H1 (cell line): ENCODE results near the gene CD48. TPM values are rescaled to one million over a fixed set of nuclear protein-coding genes. Genes with fewer than 3 reads are reported as not detected.
"Not testable (repeated sequence)": the region's sequence is repeated elsewhere in the genome, so short reads cannot be mapped to it uniquely, and the experiment has no call there.

Experiments
- CTCF ChIA-PET: fragments of 300-600 bp; sonication (Branson Sonifier 250); formaldehyde crosslinking; loops from one replicate; lab custom pipeline; 2021; ENCODE audit not compliant: partially characterized antibody; lab: Charles Lee
- POLR2A ChIA-PET: fragments of 300-600 bp; sonication (Branson Sonifier 250); formaldehyde crosslinking; loops from one replicate; lab custom pipeline; 2021; ENCODE audit warnings: inconsistent platforms; ENCODE audit not compliant: partially characterized antibody; lab: Charles Lee
- DNase-seq, 2 experiments: peaks; one replicate each; pipeline versions ENCODE4 v3.0.0 to v3.0.0-alpha.2; 2010 to 2022; ENCODE audit warnings: low spot score in 2 of 2, low read depth in 1 of 2, mixed read lengths in 1 of 2
- FAIRE-seq: peaks from 2 replicates; lab custom pipeline; 2011; peaks lifted over from hg19 to GRCh38; lab: Jason Lieb, UNC
- H2AFZ ChIP-seq: 2 replicates; pipeline ENCODE4 v1.8.1; 2012; ENCODE audit warnings: low read length, inconsistent platforms
- H2AK5ac ChIP-seq: 2 replicates; pipeline ENCODE4 v1.6.1; 2013; ENCODE audit warnings: low read depth, low read length
- H2BK120ac ChIP-seq: replicated peaks from 2 replicates; pipeline ENCODE3; 2013; ENCODE audit warnings: low read depth, low read length, inconsistent platforms
- H2BK12ac ChIP-seq: 2 replicates; pipeline ENCODE4 v1.6.1; 2013; ENCODE audit warnings: low read depth, low read length
- H2BK15ac ChIP-seq: 2 replicates; pipeline ENCODE4 v1.6.1; 2013; ENCODE audit warnings: low read length
- H2BK20ac ChIP-seq: 2 replicates; pipeline ENCODE4 v1.6.1; 2013; ENCODE audit warnings: low read length
- H2BK5ac ChIP-seq: 2 replicates; pipeline ENCODE4 v1.6.1; 2013; ENCODE audit warnings: low read depth, low read length
- H3K14ac ChIP-seq: 2 replicates; pipeline ENCODE4 v1.6.1; 2013; ENCODE audit warnings: inconsistent platforms; ENCODE audit not compliant: insufficient read length
- H3K18ac ChIP-seq: 2 replicates; pipeline ENCODE4 v1.6.1; 2013; ENCODE audit warnings: low read length; ENCODE audit errors: extremely low read depth
- H3K23ac ChIP-seq: 2 replicates; pipeline ENCODE4 v1.6.1; 2013; ENCODE audit warnings: inconsistent platforms; ENCODE audit not compliant: insufficient read length
- H3K23me2 ChIP-seq: 2 replicates; pipeline ENCODE4 v1.6.1; 2013; ENCODE audit warnings: low read depth, low read length
- H3K27ac ChIP-seq: 2 replicates; pipeline ENCODE4 v1.6.1; 2011; ENCODE audit warnings: low read depth, low read length, inconsistent platforms
- H3K27me3 ChIP-seq, 4 experiments: replicated peaks in 1 of 4; 1 replicate in 1 of 4; 2 replicates in 3 of 4; pipeline versions ENCODE4 v1.6.1 to v1.8.1; 2011 to 2013; ENCODE audit warnings: low read length in 3 of 4, mild to moderate bottlenecking in 3 of 4, inconsistent platforms in 2 of 4, mixed read lengths in 2 of 4, moderate library complexity in 1 of 4; ENCODE audit not compliant: control insufficient read depth in 3 of 4, insufficient read depth in 3 of 4; ENCODE audit errors: extremely low read depth in 1 of 4
- H3K36me3 ChIP-seq, 4 experiments: 2 replicates each; pipeline versions ENCODE4 v1.6.1 to v1.8.1; 2011 to 2013; ENCODE audit warnings: mild to moderate bottlenecking in 4 of 4, low read length in 3 of 4, moderate library complexity in 2 of 4, control low read depth in 1 of 4, inconsistent platforms in 1 of 4; ENCODE audit not compliant: insufficient read depth in 4 of 4, control insufficient read depth in 2 of 4
- H3K4ac ChIP-seq: replicated peaks from 2 replicates; pipeline ENCODE3; 2013; ENCODE audit warnings: low read length, low read depth, mixed read lengths, inconsistent platforms; ENCODE audit not compliant: insufficient read length
- H3K4me1 ChIP-seq, 4 experiments: replicated peaks in 1 of 4; 1 replicate in 1 of 4; 2 replicates in 3 of 4; pipeline versions ENCODE4 v1.6.1 to v1.8.1; 2011 to 2013; ENCODE audit warnings: low read length in 3 of 4, inconsistent platforms in 2 of 4, mixed read lengths in 1 of 4; ENCODE audit not compliant: insufficient read depth in 4 of 4, control insufficient read depth in 3 of 4
- H3K4me2 ChIP-seq, 2 experiments: 2 replicates each; pipeline versions ENCODE4 v1.6.1 to v1.8.1; 2011 to 2013; ENCODE audit warnings: low read depth in 2 of 2, low read length in 2 of 2, control low read depth in 1 of 2, inconsistent platforms in 1 of 2, mild to moderate bottlenecking in 1 of 2; ENCODE audit not compliant: insufficient read depth in 1 of 2
- H3K4me3 ChIP-seq, 4 experiments: fragments of 200-600, 300-600 bp in 1 of 4; sonication (generic), shearing (Covaris generic), sonication (Bioruptor Twin) in 1 of 4; 2 replicates each; pipeline versions ENCODE4 v1.5.1 to v1.8.1; 2011 to 2016; ENCODE audit warnings: low read length in 4 of 4, low read depth in 3 of 4, control low read depth in 2 of 4, inconsistent platforms in 2 of 4, mild to moderate bottlenecking in 2 of 4, mixed read lengths in 1 of 4, moderate library complexity in 1 of 4; ENCODE audit not compliant: insufficient read depth in 2 of 4; ENCODE audit errors: extremely low read depth in 1 of 4
- H3K56ac ChIP-seq: replicated peaks from 2 replicates; pipeline ENCODE3; 2013; ENCODE audit warnings: low read depth, mild to moderate bottlenecking, mixed read lengths, low read length, inconsistent platforms; ENCODE audit not compliant: insufficient read length
- H3K79me1 ChIP-seq: 2 replicates; pipeline ENCODE4 v1.6.1; 2013; ENCODE audit warnings: low read depth, low read length, control low read depth
- H3K79me2 ChIP-seq, 2 experiments: 2 replicates each; pipeline versions ENCODE4 v1.6.1 to v1.8.1; 2012 to 2013; ENCODE audit warnings: low read length in 2 of 2, mild to moderate bottlenecking in 2 of 2, inconsistent platforms in 1 of 2; ENCODE audit not compliant: insufficient read depth in 2 of 2, control insufficient read depth in 1 of 2
- H3K9ac ChIP-seq, 4 experiments: replicated peaks in 1 of 4; 1 replicate in 1 of 4; 2 replicates in 3 of 4; pipeline versions ENCODE4 v1.6.1 to v1.8.1; 2011 to 2013; ENCODE audit warnings: low read depth in 3 of 4, low read length in 3 of 4, control low read depth in 2 of 4, mild to moderate bottlenecking in 2 of 4, moderate library complexity in 2 of 4, inconsistent platforms in 1 of 4; ENCODE audit errors: extremely low read depth in 1 of 4
- H3K9me3 ChIP-seq, 2 experiments: 2 replicates each; pipeline versions ENCODE4 v1.6.1 to v1.8.1; 2012 to 2013; ENCODE audit warnings: mild to moderate bottlenecking in 2 of 2, moderate library complexity in 2 of 2, control low read depth in 1 of 2, inconsistent platforms in 1 of 2, low read depth in 1 of 2, low read length in 1 of 2, mixed read lengths in 1 of 2; ENCODE audit not compliant: insufficient read depth in 2 of 2
- H4K20me1 ChIP-seq, 2 experiments: replicated peaks in 1 of 2; 2 replicates each; pipeline versions ENCODE3 to v1.8.1; 2011 to 2013; ENCODE audit warnings: inconsistent platforms in 2 of 2, low read length in 2 of 2, mild to moderate bottlenecking in 1 of 2; ENCODE audit not compliant: insufficient read depth in 2 of 2, control insufficient read depth in 1 of 2
- H4K5ac ChIP-seq: 2 replicates; pipeline ENCODE4 v1.6.1; 2013; ENCODE audit warnings: low read length, low read depth, mixed read lengths, inconsistent platforms; ENCODE audit not compliant: insufficient read length
- H4K8ac ChIP-seq: 2 replicates; pipeline ENCODE4 v1.8.0; 2013; ENCODE audit warnings: mild to moderate bottlenecking, moderate library complexity, low read length, inconsistent platforms; ENCODE audit not compliant: insufficient read depth; ENCODE audit errors: extremely low read depth
- H4K91ac ChIP-seq: replicated peaks from 2 replicates; pipeline ENCODE3; 2013; ENCODE audit warnings: low read length, mixed read lengths, inconsistent platforms; ENCODE audit not compliant: insufficient read length
- CHD2 ChIP-seq: IDR thresholded peaks from 2 replicates; pipeline ENCODE4 v1.6.1; 2012; ENCODE audit warnings: low read length, improper control_type of control experiment
- CREB1 ChIP-seq: IDR thresholded peaks from 2 replicates; pipeline ENCODE4 v1.6.1; 2012; ENCODE audit warnings: inconsistent platforms
- EGR1 ChIP-seq: IDR thresholded peaks from 2 replicates; pipeline ENCODE4 v1.6.1; 2011; ENCODE audit warnings: low read depth, low read length, borderline replicate concordance
- EP300 ChIP-seq, 2 experiments: IDR thresholded peaks; 1 replicate in 1 of 2; 2 replicates in 1 of 2; pipeline ENCODE4 v1.6.1; 2011 to 2012; ENCODE audit warnings: low read depth in 2 of 2, low read length in 2 of 2, mild to moderate bottlenecking in 2 of 2, borderline replicate concordance in 1 of 2, inconsistent platforms in 1 of 2, moderate library complexity in 1 of 2
- WGBS, 2 experiments: shearing (Covaris generic) in 1 of 2; methylation state at CpG; one replicate each; pipeline versions ENCODE4 v1.1.6 to v1.1.7; 2013 to 2015; ENCODE audit warnings: low lambda C conversion rate in 2 of 2, mixed read lengths in 2 of 2, inconsistent platforms in 1 of 2, low coverage in 1 of 2, missing lambda C conversion rate in 1 of 2; ENCODE audit not compliant: insufficient replicate concordance in 2 of 2, insufficient coverage in 1 of 2, insufficient read length in 1 of 2; ENCODE audit errors: extremely low coverage in 1 of 2, missing lambda C conversion rate in 1 of 2; 5-methylcytosine and 5-hydroxymethylcytosine counted together
- polyA plus RNA-seq, 7 experiments: library from polyadenylated mRNA; depleted of rRNA in 3 of 7; stranded (reverse) in 5 of 7; unstranded in 2 of 7; fragments of >200 nt in 5 of 7; fragments of 200-250 nt in 2 of 7; gene quantifications; 1 replicate in 5 of 7; 2 replicates in 1 of 7; 4 replicates in 1 of 7; pipeline versions ENCODE4 v1.2.1 to v1.2.3, GENCODE V29; 2011 to 2013; ENCODE audit warnings: missing spikeins in 2 of 7, mixed read lengths in 2 of 7
- total RNA-seq: library from RNA; stranded (reverse); fragmentation: NEBNext Ultra II Directional; extraction: Animal tissue kit (Norgen Biotek cat#: 25700); gene quantifications from 2 replicates; pipeline ENCODE4 v1.2.1, GENCODE V29; 2021

Gene CD48
- total and polyA plus RNA-seq, 2 of the 8 experiments (the other 6 are each of a cell fraction or from before 2014, with no cell fraction given): 0.08 TPM; not detected in 1

- TF ChIP-seq EP300 (IDR thresholded peaks at IDR 0.05; ENCODE audit: borderline replicate concordance in 1 of 2, low read depth in 2 of 2, low read length in 2 of 2) (no peak), EGR1 (no peak), CHD2 (no peak), CREB1 (no peak)
Observed at GRCh38 chr1:160713161-160713560, 1.5 kb upstream of the CD48 start (continued).

DNA sequence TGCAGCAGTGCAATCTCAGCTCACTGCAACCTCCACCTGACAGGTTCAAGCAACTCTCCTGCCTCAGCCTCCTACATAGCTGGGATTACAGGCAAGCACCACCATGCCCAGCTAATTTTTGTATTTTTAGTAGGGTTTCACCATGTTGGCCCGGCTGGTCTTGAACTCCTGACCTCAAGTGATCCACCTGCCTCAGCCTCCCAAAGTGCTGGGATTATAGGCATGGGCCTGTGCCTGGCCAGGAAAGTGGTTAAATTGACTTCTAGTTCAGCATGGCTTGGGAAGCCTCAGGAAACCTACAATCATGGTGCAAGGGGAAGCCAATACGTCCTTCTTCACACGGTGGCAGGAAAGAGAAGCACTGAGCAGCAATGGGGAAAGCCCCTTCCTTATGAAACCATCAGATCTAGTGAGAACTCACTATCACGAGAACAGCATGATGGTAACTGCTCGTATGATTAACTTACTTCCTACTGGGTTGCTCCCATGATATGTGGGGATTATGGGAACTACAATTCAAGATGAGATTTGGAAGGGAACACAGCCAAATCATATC lies 981 bp upstream of the CD48 start:
- H3K4me1 ChIP-seq, H4K5ac ChIP-seq, H3K4me2 ChIP-seq, H3K18ac ChIP-seq, H2BK15ac ChIP-seq, H3K79me2 ChIP-seq, H3K9me3 ChIP-seq, FAIRE-seq, H2BK12ac ChIP-seq, H3K23ac ChIP-seq, H4K91ac ChIP-seq, H3K4ac ChIP-seq, H3K9ac ChIP-seq, H2AK5ac ChIP-seq, H3K27me3 ChIP-seq, H2AFZ ChIP-seq, DNase-seq, H3K14ac ChIP-seq, H3K36me3 ChIP-seq, H4K20me1 ChIP-seq, H3K23me2 ChIP-seq, H2BK5ac ChIP-seq, H2BK20ac ChIP-seq, H3K27ac ChIP-seq, H3K56ac ChIP-seq, H3K4me3 ChIP-seq, H2BK120ac ChIP-seq, H4K8ac ChIP-seq, H3K79me1 ChIP-seq: not testable (repeated sequence)
- POLR2A ChIA-PET: interaction anchor here (1.6 kb wide), 1 partner anchor 12 kb away, joined by 5 read pairs; no protein-coding TSS in a partner anchor
- CTCF ChIA-PET: interaction anchor here (1.0 to 3.9 kb wide), 7 partner anchors 13 to 241 kb away, joined by 3 to 19 read pairs (median 3); no protein-coding TSS in a partner anchor
- 88% methylated on average over 5 of the region's 5 CpGs; no CpG with 5 or more reads in 1 of the 2 experiments for WGBS, 2 experiments
